ES-I3 (cell line): Measurements from ENCODE around the gene SLC5A7.

Experiments used
- H3K36me3 ChIP-seq: 2 replicates; pipeline ENCODE4 v1.6.1; 2013; ENCODE audit warnings: mild to moderate bottlenecking, low read length, control low read depth, moderate library complexity; ENCODE audit not compliant: insufficient read depth
- H3K4me1 ChIP-seq: 2 replicates; pipeline ENCODE4 v1.6.1; 2013; ENCODE audit warnings: mild to moderate bottlenecking, control low read depth, low read length; ENCODE audit not compliant: insufficient read depth
- H3K9ac ChIP-seq: 2 replicates; pipeline ENCODE4 v1.6.1; 2013; ENCODE audit warnings: low read depth, mild to moderate bottlenecking, low read length, moderate library complexity
- H3K9me3 ChIP-seq: 2 replicates; pipeline ENCODE4 v1.6.1; 2013; ENCODE audit warnings: mild to moderate bottlenecking, low read length, moderate library complexity; ENCODE audit not compliant: control insufficient read depth, insufficient read depth

Gene SLC5A7

GRCh38 chr2:107986278-107987217, at the start of gene SLC5A7:
SLC5A7 (plus strand) TSS chr2:107986524; CDS start chr2:107988156, 1,632 bp downstream.
- Histone ChIP-seq H3K36me3 (no peaks in the 10 kb centered on the region), H3K9me3 (no peaks in the 10 kb centered on the region), H3K9ac (peak within 1 kb of the TSS; percentile 57; the same call in 1 of the 2 replicates), H3K4me1 (no peaks in the 10 kb centered on the region)

DNA sequence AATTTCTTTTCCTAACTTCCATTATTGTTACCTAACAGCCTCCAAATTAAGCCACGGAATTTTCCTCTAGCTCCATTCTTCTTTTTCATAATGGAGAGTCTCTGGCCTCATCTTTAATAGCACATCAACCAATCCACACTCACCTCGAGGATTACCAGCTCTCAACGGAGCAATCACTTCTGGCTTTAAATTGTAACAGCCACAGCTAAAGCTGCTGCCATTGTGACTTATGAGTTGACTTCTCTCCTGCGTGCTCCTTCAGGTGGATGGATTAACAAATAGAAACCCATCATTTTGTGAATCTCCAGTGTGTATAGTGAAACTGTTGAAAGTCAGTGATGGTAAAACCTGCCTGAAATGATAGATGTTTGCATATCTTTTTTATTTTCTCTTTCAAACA, 24.9 kb upstream of the SLC5A7 start:
- Histone ChIP-seq H3K4me1 (no peaks in the 10 kb centered on the region), H3K9me3 (peaks cover 4% of the 10 kb centered on the region; the same call in 1 of the 2 replicates), H3K36me3 (no peaks in the 10 kb centered on the region), H3K9ac (no peak overlapping the region)

- Histone ChIP-seq H3K9ac (no peak overlapping the region), H3K36me3 (no peaks in the 10 kb centered on the region), H3K4me1 (no peaks in the 10 kb centered on the region), H3K9me3 (peaks cover 4% of the 10 kb centered on the region; the same call in 1 of the 2 replicates)
These were observed 22.1 kb upstream of the SLC5A7 start for GRCh38 chr2:107964185-107964584.

DNA sequence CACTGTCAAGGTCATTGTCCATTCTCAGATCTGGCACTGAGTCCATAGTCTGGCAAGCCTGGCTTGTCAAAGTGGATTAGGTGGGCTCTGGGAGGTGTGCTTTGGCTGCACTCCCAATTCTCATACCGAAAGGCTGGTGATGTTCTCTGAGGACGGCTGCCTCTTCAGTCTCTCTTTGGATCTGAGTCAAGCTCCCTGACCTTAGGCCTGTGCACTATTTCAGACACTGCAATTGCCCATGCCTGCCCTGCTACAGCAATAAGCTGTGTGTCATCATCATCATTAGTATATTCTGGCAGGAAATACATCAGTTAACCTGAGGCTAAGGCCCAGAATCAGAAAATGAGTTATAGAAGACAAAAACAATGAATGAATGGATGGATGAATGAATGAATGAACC, 1.6 kb upstream of the SLC5A7 start:
- no peak overlapping the region for H3K9ac ChIP-seq
- H3K9me3 ChIP-seq = no peaks in the 10 kb centered on the region
- no peaks in the 10 kb centered on the region for H3K36me3 ChIP-seq
- H3K4me1 ChIP-seq = no peaks in the 10 kb centered on the region

- H3K4me1 ChIP-seq = no peaks in the 10 kb centered on the region
- no peaks in the 10 kb centered on the region for H3K36me3 ChIP-seq
- no peaks in the 10 kb centered on the region for H3K9me3 ChIP-seq
- H3K9ac ChIP-seq = no peak overlapping the region
These were observed 1.8 kb downstream of the SLC5A7 start for GRCh38 chr2:107988108-107988507.

DNA sequence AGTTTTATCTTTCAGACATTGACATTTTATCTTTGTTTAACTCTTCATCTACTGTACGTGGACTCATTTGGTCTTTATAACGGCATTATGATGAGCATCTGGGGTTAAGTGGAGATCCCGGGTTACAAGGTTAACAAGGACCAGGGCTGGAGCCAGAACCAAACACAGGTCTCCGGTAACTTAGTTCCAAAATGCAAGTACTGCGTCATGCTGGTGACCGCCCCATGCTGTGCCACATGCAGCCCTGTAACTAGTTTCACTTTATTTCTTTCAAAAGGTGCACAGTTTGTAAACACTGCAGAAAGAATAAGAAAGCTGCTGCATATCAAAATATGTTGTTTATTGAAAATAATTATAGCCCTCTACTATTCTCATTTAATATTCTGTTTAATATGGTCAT, 3.1 kb downstream of the SLC5A7 start:
- no peaks in the 10 kb centered on the region for H3K36me3 ChIP-seq
- H3K9ac ChIP-seq = no peak overlapping the region
- no peaks in the 10 kb centered on the region for H3K4me1 ChIP-seq
- no peaks in the 10 kb centered on the region for H3K9me3 ChIP-seq

- H3K4me1 ChIP-seq = no peaks in the 10 kb centered on the region
- no peaks in the 10 kb centered on the region for H3K36me3 ChIP-seq
- no peaks in the 10 kb centered on the region for H3K9me3 ChIP-seq
These were observed 4.4 kb downstream of the SLC5A7 start for GRCh38 chr2:107990718-107991117.

DNA sequence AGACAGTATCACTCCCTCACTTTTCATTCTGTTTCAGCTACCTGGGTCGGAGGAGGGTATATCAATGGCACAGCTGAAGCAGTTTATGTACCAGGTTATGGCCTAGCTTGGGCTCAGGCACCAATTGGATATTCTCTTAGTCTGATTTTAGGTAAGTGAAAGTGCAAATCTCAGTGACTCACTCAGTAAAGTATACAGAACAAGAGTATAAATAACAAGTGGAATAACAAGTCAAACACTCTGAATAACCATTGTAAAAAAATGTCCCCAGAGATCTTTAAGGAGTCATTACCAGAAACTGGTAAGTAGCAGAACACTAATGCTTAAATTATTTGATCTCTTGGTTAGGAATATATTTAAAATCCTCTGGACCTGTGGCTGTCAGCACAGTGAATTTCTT, 5.7 kb downstream of the SLC5A7 start:
- Histone ChIP-seq H3K36me3 (no peaks in the 10 kb centered on the region), H3K4me1 (no peaks in the 10 kb centered on the region), H3K9me3 (no peaks in the 10 kb centered on the region), H3K9ac (no peak overlapping the region)

More at GRCh38 chr2:107990718-107991117, 4.4 kb downstream of the SLC5A7 start:
- H3K9ac ChIP-seq = no peak overlapping the region

DNA sequence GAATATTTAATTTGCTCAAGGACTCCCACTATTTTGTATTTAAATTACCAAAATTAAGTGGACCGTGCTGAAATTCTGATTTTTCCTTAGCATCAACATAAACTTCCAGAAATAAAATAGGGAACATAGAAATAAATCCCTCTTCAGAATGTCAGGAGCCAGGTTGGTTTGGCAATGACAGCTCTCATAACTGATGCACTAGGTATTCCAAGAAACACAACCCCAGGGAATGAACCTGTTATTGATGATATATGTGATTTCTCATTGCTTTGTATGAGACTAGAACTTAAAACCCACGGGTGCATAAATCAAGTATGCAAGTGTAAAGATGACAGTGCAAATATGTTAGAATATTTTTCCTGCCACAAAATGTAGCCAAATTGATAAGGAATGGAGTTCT, 12.8 kb downstream of the SLC5A7 start:
- no peaks in the 10 kb centered on the region for H3K9me3 ChIP-seq
- H3K36me3 ChIP-seq = no peaks in the 10 kb centered on the region

GRCh38 chr2:108010912-108011591, 24.7 kb downstream of the SLC5A7 start:
- no peaks in the 10 kb centered on the region for H3K36me3 ChIP-seq

More for the DNA sequence above, 12.8 kb downstream of the SLC5A7 start:
- no peak overlapping the region for H3K9ac ChIP-seq
- H3K4me1 ChIP-seq = no peaks in the 10 kb centered on the region

DNA sequence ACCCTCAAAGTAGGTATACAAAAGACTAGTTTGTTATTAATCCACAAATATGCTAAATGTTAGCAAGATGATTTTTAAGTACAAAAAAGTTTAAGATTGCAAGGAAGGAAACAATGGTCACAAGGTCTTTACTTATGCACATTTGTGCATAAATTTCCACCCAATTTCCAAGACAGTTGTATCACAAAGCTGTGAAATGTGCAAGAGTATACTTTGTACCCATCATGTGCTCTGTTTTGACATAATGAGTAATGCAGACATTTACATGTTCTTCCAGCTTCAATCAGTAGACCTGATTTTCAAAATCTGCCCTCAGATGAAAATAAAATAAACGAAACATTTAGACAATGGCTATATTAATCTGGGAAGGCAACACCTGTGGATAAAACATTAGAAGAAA, 27.0 kb downstream of the SLC5A7 start:
- Histone ChIP-seq H3K9ac (no peak overlapping the region), H3K4me1 (no peaks in the 10 kb centered on the region), H3K36me3 (no peaks in the 10 kb centered on the region), H3K9me3 (no peaks in the 10 kb centered on the region)

More at GRCh38 chr2:108010912-108011591, 24.7 kb downstream of the SLC5A7 start:
- H3K4me1 ChIP-seq = no peaks in the 10 kb centered on the region
- no peak overlapping the region for H3K9ac ChIP-seq
- H3K9me3 ChIP-seq = no peaks in the 10 kb centered on the region

DNA sequence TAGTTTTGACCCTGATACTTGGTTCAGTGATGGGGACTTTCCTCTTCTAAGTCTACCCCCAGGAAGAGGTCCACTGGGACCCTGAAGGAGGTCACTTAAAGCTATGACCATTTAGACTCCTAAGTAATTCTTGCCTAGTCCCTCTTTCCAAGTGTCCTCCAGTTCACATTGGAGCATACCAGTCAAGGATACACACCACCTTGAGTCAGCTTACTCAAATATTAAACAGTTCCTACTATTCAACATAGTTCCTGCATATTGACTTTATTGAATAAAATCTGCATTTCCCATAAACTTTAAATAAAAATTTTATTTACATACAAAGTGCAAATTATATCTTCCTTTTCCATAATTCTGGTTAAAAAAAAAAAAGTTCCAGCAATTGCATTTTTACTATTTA, 36.3 kb downstream of the SLC5A7 start:
- Histone ChIP-seq H3K9me3 (no peaks in the 10 kb centered on the region), H3K36me3 (no peaks in the 10 kb centered on the region), H3K9ac (no peak overlapping the region), H3K4me1 (peaks cover 8% of the 10 kb centered on the region; the same call in 1 of the 2 replicates)

- H3K9ac ChIP-seq = no peak overlapping the region
- peaks cover 8% of the 10 kb centered on the region; the same call in 1 of the 2 replicates for H3K4me1 ChIP-seq
- H3K36me3 ChIP-seq = no peaks in the 10 kb centered on the region
- H3K9me3 ChIP-seq = no peaks in the 10 kb centered on the region
These were observed 37.5 kb downstream of the SLC5A7 start for GRCh38 chr2:108023776-108024175.

GRCh38 chr2:108026092-108026794, 39.9 kb downstream of the SLC5A7 start:
- Histone ChIP-seq H3K9me3 (peaks cover 9% of the 10 kb centered on the region; the same call in 1 of the 2 replicates), H3K9ac (no peak overlapping the region), H3K36me3 (no peaks in the 10 kb centered on the region), H3K4me1 (peaks cover 8% of the 10 kb centered on the region; the same call in 1 of the 2 replicates)
